Activated CD4-positive, alpha-beta T cell treated with anti-CD3 and anti-CD28 coated beads for 48 hours (primary cell): Measurements from ENCODE around the gene SMPD1.

Source experiments
- DNase-seq: peaks from one replicate; pipeline ENCODE4 v3.0.0-alpha.2; 2020

SMPD1 gene

GRCh38 chr11:6417907-6418556 is 27.8 kb downstream of the SMPD1 start:
- DNase-seq, result no peak

- DNase-seq, result peak; percentile 41
These were observed 28.3 kb downstream of the SMPD1 start for GRCh38 chr11:6418557-6419008.

- DNase-seq, result peak; percentile 77
These were observed 28.8 kb downstream of the SMPD1 start, which contains the start of gene APBB1 for GRCh38 chr11:6419009-6419631. APBB1 (minus strand) TSS chr11:6419094; CDS start chr11:6411347, 7,747 bp downstream.

- DNase-seq, result no peak
These were observed 30.4 kb downstream of the SMPD1 start for GRCh38 chr11:6420677-6421076.

- no peak for DNase-seq
These were observed 37.2 kb downstream of the SMPD1 start for GRCh38 chr11:6427516-6427915.

GRCh38 chr11:6431861-6432260 is 41.6 kb downstream of the SMPD1 start:
- no peak for DNase-seq

GRCh38 chr11:6433998-6434660 is 43.9 kb downstream of the SMPD1 start:
- no peak for DNase-seq

GRCh38 chr11:6437423-6437822 is 47.1 kb downstream of the SMPD1 start:
- no peak for DNase-seq

GRCh38 chr11:6437993-6438392 is 47.7 kb downstream of the SMPD1 start:
- no peak for DNase-seq

GRCh38 chr11:6438979-6439571 is 48.8 kb downstream of the SMPD1 start:
- DNase-seq, result peak; percentile 39

- no peak for DNase-seq
These were observed 50.7 kb downstream of the SMPD1 start, which contains the start of gene HPX for GRCh38 chr11:6440906-6441358. HPX (minus strand) TSS chr11:6440987; CDS start chr11:6440963, 24 bp downstream.

- DNase-seq, result no peak
These were observed 52.2 kb downstream of the SMPD1 start for GRCh38 chr11:6442441-6442840.

- peak; percentile 64 for DNase-seq
These were observed 53.2 kb downstream of the SMPD1 start for GRCh38 chr11:6443269-6444003.
